Neural crest cell (in vitro differentiated cells): ENCODE results near the gene EXOC6B. TPM values are rescaled to one million over a fixed set of nuclear protein-coding genes. Genes with fewer than 3 reads are reported as not detected.
A peak's percentile ranks its signal among the peaks of the same experiment; 100 is the strongest.

ENCODE experiments used
- DNase-seq: peaks from one replicate; pipeline ENCODE4 v3.0.0; 2021; ENCODE audit warnings: low read depth, mixed read lengths, low spot score
- H3K27ac Mint-ChIP-seq: one replicate; pipeline ENCODE4 v1.8.0; 2021; ENCODE audit warnings: mild to moderate bottlenecking, mixed read lengths; ENCODE audit not compliant: unreplicated experiment
- H3K27me3 Mint-ChIP-seq: 2 replicates; pipeline ENCODE4 v1.8.0; 2021; ENCODE audit warnings: low read depth, mild to moderate bottlenecking, mixed read lengths
- H3K36me3 Mint-ChIP-seq: 2 replicates; pipeline ENCODE4 v1.8.0; 2021; ENCODE audit warnings: low read depth, mild to moderate bottlenecking, mixed read lengths
- H3K4me1 Mint-ChIP-seq: 2 replicates; pipeline ENCODE4 v1.8.0; 2021; ENCODE audit warnings: mixed read lengths
- H3K4me3 Mint-ChIP-seq: one replicate; pipeline ENCODE4 v1.8.0; 2021; ENCODE audit warnings: mild to moderate bottlenecking, mixed read lengths
- H3K9me3 Mint-ChIP-seq: 2 replicates; pipeline ENCODE4 v1.8.0; 2021; ENCODE audit warnings: mixed read lengths
- total RNA-seq: library from RNA; stranded (reverse); gene quantifications from 2 replicates; pipeline ENCODE4 v1.2.1, GENCODE V29; 2021
- TF ChIP-seq, protein P1 (sequence below): fragments of 200-600 bp; sonication (generic); conservative IDR thresholded peaks from 2 replicates; pipeline ENCODE4 v1.5.0; 2021; ENCODE audit warnings: antibody characterized with exemption, mild to moderate bottlenecking

The EXOC6B gene
- total RNA-seq, 1 donor from 2014 or later, result 28.2 TPM

- Mint-ChIP-seq H3K4me1 (peaks cover 22% of the 10 kb centered on the region), H3K36me3 (no peaks in the 10 kb centered on the region), H3K4me3 (peak overlapping the region; percentile 12), H3K27me3 (peaks cover 40% of the 10 kb centered on the region), H3K9me3 (no peaks in the 10 kb centered on the region), H3K27ac (no peak overlapping the region)
- TF ChIP-seq, protein P1, sequence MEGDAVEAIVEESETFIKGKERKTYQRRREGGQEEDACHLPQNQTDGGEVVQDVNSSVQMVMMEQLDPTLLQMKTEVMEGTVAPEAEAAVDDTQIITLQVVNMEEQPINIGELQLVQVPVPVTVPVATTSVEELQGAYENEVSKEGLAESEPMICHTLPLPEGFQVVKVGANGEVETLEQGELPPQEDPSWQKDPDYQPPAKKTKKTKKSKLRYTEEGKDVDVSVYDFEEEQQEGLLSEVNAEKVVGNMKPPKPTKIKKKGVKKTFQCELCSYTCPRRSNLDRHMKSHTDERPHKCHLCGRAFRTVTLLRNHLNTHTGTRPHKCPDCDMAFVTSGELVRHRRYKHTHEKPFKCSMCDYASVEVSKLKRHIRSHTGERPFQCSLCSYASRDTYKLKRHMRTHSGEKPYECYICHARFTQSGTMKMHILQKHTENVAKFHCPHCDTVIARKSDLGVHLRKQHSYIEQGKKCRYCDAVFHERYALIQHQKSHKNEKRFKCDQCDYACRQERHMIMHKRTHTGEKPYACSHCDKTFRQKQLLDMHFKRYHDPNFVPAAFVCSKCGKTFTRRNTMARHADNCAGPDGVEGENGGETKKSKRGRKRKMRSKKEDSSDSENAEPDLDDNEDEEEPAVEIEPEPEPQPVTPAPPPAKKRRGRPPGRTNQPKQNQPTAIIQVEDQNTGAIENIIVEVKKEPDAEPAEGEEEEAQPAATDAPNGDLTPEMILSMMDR, result peak; percentile 92
- DNase-seq, result peak; percentile 87
Observed at GRCh38 chr2:72137498-72138010, 688.3 kb downstream of the EXOC6B start.

DNA sequence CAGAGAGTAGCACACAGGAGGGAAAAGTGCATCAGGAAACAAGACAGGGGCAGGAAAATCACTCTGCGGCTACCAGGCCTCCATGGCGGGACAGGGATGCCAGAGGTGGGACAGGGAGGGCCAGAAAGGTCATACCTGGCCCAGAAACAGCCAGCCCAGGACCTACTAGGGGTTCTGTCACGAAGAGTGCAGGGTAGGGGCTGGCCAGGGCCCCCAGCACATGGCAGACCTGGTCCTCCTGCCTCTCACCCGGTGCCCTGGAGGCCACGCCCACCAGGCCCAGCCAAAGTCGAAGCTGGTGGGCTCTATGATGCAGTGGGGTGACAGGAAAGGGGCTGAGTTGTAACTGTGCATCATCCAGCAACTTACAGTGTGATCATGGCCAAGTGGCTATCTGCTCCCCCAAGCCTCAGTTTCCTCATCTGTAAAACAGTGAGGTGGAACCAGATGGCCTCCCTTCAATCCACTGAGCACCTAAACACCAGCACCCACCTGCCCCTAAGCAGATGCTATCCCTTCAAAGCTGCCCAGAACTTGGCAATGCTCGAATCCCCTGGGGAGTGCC is 688.8 kb downstream of the EXOC6B start:
- H3K9me3 Mint-ChIP-seq, result no peaks in the 10 kb centered on the region
- peaks cover 35% of the 10 kb centered on the region for H3K27me3 Mint-ChIP-seq
- H3K4me3 Mint-ChIP-seq, result peak overlapping the region; percentile 12
- TF ChIP-seq, protein P1, result no peak
- DNase-seq, result no peak
- no peak overlapping the region for H3K27ac Mint-ChIP-seq
- peaks cover 17% of the 10 kb centered on the region for H3K4me1 Mint-ChIP-seq
- no peaks in the 10 kb centered on the region for H3K36me3 Mint-ChIP-seq

DNA sequence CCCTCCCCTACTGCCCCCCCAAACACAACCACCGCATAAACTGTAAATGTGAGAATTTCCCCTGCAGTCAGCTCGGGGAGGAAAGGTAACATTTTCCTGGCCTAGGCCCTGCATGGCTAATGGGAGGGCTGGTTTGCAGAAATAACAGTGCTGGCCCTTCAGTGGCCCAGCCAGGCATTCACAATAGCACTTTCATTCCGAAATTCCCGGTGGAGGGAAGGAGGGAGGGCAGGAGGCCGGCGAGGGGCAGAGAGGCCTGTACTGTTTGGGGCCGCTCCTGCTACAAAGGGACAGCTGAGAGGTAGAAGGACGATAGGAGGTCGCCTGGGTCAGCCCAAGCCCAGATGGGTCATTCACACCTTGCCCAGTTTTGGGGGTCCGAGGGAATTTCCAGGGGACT is 689.5 kb downstream of the EXOC6B start:
- peak; percentile 41 for DNase-seq
- H3K4me3 Mint-ChIP-seq, result no peak overlapping the region
- peak overlapping the region; percentile 43 for H3K27ac Mint-ChIP-seq
- no peaks in the 10 kb centered on the region for H3K9me3 Mint-ChIP-seq
- peaks cover 29% of the 10 kb centered on the region for H3K27me3 Mint-ChIP-seq
- H3K4me1 Mint-ChIP-seq, result peaks cover 17% of the 10 kb centered on the region
- no peaks in the 10 kb centered on the region for H3K36me3 Mint-ChIP-seq
- TF ChIP-seq, protein P1, result no peak

DNA sequence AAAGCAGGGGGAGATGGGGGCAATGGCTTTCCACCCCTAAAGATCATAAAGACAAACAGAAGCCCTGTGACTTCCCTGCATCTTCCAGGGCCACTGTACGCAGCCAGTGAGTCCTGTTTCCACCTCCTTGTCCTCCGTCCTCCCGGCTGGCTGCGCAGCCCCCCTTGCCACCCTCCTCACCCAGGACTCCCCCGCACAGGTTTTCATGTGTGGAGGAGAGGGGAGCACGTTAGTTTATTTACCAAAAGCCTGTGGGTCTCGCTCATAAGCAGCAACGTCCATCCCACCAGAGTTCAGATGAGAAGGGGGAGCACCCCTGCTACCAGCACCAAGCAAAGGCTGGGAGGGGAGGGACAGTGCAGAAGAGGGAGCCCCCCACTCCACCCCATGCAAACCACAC is 689.9 kb downstream of the EXOC6B start:
- Mint-ChIP-seq H3K36me3 (no peaks in the 10 kb centered on the region), H3K9me3 (no peaks in the 10 kb centered on the region), H3K27me3 (peaks cover 29% of the 10 kb centered on the region), H3K4me1 (peaks cover 17% of the 10 kb centered on the region), H3K4me3 (no peak overlapping the region), H3K27ac (no peak overlapping the region)
- TF ChIP-seq, protein P1, result no peak
- DNase-seq, result no peak

DNA sequence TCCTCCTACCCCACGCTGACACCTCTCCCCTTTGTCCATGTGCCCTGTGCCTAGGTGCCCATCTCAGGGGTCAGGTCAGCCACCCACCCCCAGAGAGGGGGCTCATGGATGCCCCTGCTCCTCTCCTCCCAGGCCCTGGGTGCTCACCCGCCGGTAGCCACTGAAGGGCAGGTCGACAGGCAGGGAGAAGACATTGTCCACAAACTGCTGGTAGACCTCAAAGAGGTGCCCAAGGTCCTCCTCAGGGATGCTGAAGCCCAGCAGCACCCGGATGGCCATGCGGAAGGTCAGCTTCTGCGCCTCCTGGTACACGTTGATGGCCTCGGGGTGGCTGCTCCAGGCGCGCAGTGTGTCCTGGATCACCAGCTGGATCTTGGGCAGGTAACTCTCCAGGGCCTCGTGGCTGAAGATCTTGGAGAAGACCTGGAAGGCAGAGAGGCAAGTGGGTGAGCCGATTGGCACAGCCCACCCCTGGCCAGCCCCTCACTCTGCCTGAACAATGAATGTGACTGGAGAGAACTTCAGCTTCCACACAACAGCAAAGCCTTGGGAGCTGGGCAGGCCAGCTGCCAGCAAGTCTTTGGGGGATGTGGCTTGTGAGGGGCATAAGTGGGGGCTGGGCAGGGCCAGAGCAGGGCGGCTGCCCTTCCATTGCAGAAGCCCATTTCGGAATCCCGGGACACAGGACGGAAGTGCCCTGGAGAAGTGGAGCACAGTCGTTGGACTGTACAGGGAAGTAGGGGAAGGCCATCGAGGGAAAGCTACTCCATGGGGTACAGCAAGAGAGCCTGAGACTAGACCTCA is 690.6 kb downstream of the EXOC6B start:
- Mint-ChIP-seq H3K4me3 (no peak overlapping the region), H3K27ac (no peak overlapping the region), H3K9me3 (no peaks in the 10 kb centered on the region), H3K36me3 (no peaks in the 10 kb centered on the region), H3K27me3 (peaks cover 29% of the 10 kb centered on the region), H3K4me1 (peaks cover 17% of the 10 kb centered on the region)
- TF ChIP-seq, protein P1, result no peak
- DNase-seq, result no peak
